Measurements from ENCODE around the gene TMEM8B.

TMEM8B gene

GRCh38 chr9:35829084-35829763, at the start of gene TMEM8B:
TSS of gene TMEM8B (plus strand) at chr9:35829228. CDS start at chr9:35829448, 220 bp downstream.
- DNase-seq, result peak; percentile 93

GRCh38 chr9:35781066-35781465, 48.0 kb upstream of the TMEM8B start:
- no peak for DNase-seq

- DNase-seq, result no peak
These were observed 45.6 kb upstream of the TMEM8B start for GRCh38 chr9:35783418-35783817.

- no peak for DNase-seq
These were observed 39.5 kb upstream of the TMEM8B start for GRCh38 chr9:35789541-35789940.

GRCh38 chr9:35790025-35790384, 39.0 kb upstream of the TMEM8B start:
- DNase-seq, result no peak

GRCh38 chr9:35790385-35791296, 38.4 kb upstream of the TMEM8B start:
- peak; percentile 71 for DNase-seq

- DNase-seq, result no peak
These were observed 37.6 kb upstream of the TMEM8B start, which contains the start of gene NPR2 for GRCh38 chr9:35791297-35791921. TSS of gene NPR2 (plus strand) at chr9:35791591. CDS start at chr9:35792409, 818 bp downstream.

- DNase-seq, result no peak
These were observed 36.8 kb upstream of the TMEM8B start for GRCh38 chr9:35792024-35792813.

GRCh38 chr9:35792826-35793225, 36.2 kb upstream of the TMEM8B start:
- no peak for DNase-seq

- DNase-seq, result no peak
These were observed 35.6 kb upstream of the TMEM8B start for GRCh38 chr9:35793461-35793860.

GRCh38 chr9:35795695-35796094, 33.3 kb upstream of the TMEM8B start:
- no peak for DNase-seq

- no peak for DNase-seq
These were observed 31.5 kb upstream of the TMEM8B start for GRCh38 chr9:35797311-35798109.

GRCh38 chr9:35798658-35799374, 30.2 kb upstream of the TMEM8B start:
- DNase-seq, result peak; percentile 58

- no peak for DNase-seq
These were observed 28.5 kb upstream of the TMEM8B start for GRCh38 chr9:35800530-35800929.

- DNase-seq, result no peak
These were observed 27.5 kb upstream of the TMEM8B start for GRCh38 chr9:35801328-35802128.

GRCh38 chr9:35806101-35806500, 22.9 kb upstream of the TMEM8B start:
- no peak for DNase-seq

GRCh38 chr9:35808433-35808832, 20.6 kb upstream of the TMEM8B start:
- no peak for DNase-seq

- DNase-seq, result no peak
These were observed 18.9 kb upstream of the TMEM8B start for GRCh38 chr9:35810122-35810521.

- no peak for DNase-seq
These were observed 17.5 kb upstream of the TMEM8B start for GRCh38 chr9:35811381-35812024.

Data from activated CD4-positive, alpha-beta T cell treated with anti-CD3 and anti-CD28 coated beads, Interleukin-2, Interleukin-6, amounts not matched to agents 100 ng/mL and 50 ng/mL, durations not matched to agents 16 hours and 8 hours (primary cell).